DND-41 (cell line): ENCODE results near the gene GPR21.

Source experiments
- ATAC-seq: fragments of 200-7000 bp; cut with Tn5 transposase; 3 replicates; pipeline ENCODE4 v1.9.1; 2021; ENCODE audit warnings: low read depth; ENCODE audit not compliant: insufficient read depth
- DNase-seq: peaks from one replicate; pipeline ENCODE4 v3.0.0-alpha.2; 2020
- H2AFZ ChIP-seq: 2 replicates; pipeline ENCODE4 v1.6.0; 2012; ENCODE audit warnings: low read depth, low read length
- H3K27ac ChIP-seq: 2 replicates; pipeline ENCODE4 v1.5.1; 2012; ENCODE audit warnings: low read length, inconsistent platforms
- H3K27me3 ChIP-seq: fragments of 200-600 bp; sonication (generic); 2 replicates; pipeline ENCODE4 v1.6.0; 2012; ENCODE audit warnings: low read length, mild to moderate bottlenecking, inconsistent platforms; ENCODE audit not compliant: insufficient read depth, poor library complexity
- H3K36me3 ChIP-seq: 2 replicates; pipeline ENCODE4 v1.5.1; 2012; ENCODE audit warnings: low read length, inconsistent platforms; ENCODE audit not compliant: insufficient read depth
- H3K4me1 ChIP-seq: 2 replicates; pipeline ENCODE4 v1.5.1; 2012; ENCODE audit warnings: mild to moderate bottlenecking, low read length; ENCODE audit not compliant: insufficient read depth
- H3K4me2 ChIP-seq: 2 replicates; pipeline ENCODE4 v1.6.0; 2012; ENCODE audit warnings: mild to moderate bottlenecking, moderate library complexity, low read length, inconsistent platforms; ENCODE audit not compliant: insufficient read depth
- H3K4me3 ChIP-seq, 2 experiments: fragments of 200-600 bp in 1 of 2; shearing (Covaris generic) in 1 of 2; 2 replicates each; pipeline ENCODE4 v1.5.1; 2012 to 2016; ENCODE audit warnings: inconsistent platforms in 2 of 2, low read length in 2 of 2, mild to moderate bottlenecking in 2 of 2, low read depth in 1 of 2, moderate library complexity in 1 of 2
- H3K79me2 ChIP-seq: 2 replicates; pipeline ENCODE4 v1.6.0; 2012; ENCODE audit warnings: low read length, inconsistent platforms; ENCODE audit not compliant: insufficient read depth
- H3K9ac ChIP-seq: 2 replicates; pipeline ENCODE4 v1.6.0; 2012; ENCODE audit warnings: low read depth, mild to moderate bottlenecking, inconsistent platforms, low read length, moderate library complexity
- H3K9me3 ChIP-seq: 2 replicates; pipeline ENCODE4 v1.5.1; 2012; ENCODE audit warnings: low read length, moderate library complexity, mild to moderate bottlenecking, inconsistent platforms; ENCODE audit not compliant: insufficient read depth, severe bottlenecking
- H4K20me1 ChIP-seq: 2 replicates; pipeline ENCODE4 v1.6.0; 2012; ENCODE audit warnings: low read length; ENCODE audit not compliant: insufficient read depth
- CTCF ChIP-seq: IDR thresholded peaks from 2 replicates; pipeline ENCODE4 v1.5.1; 2012; ENCODE audit warnings: borderline replicate concordance, low read length, moderate library complexity, mild to moderate bottlenecking; ENCODE audit not compliant: poor library complexity, severe bottlenecking; ENCODE audit errors: extremely low read depth
- EZH2 ChIP-seq: IDR thresholded peaks from 3 replicates; pipeline ENCODE4 v1.6.1; 2012; ENCODE audit warnings: borderline replicate concordance, low read depth, mild to moderate bottlenecking, moderate library complexity, low read length, inconsistent platforms; ENCODE audit not compliant: severe bottlenecking

The GPR21 gene

GRCh38 chr9:123028973-123029372 is 4.5 kb upstream of the GPR21 start:
- Histone ChIP-seq H3K9ac (no peak overlapping the region), H3K27ac (no peak overlapping the region), H3K4me3 (no peak overlapping the region), H3K36me3 (peaks cover 10% of the 10 kb centered on the region), H2AFZ (no peak overlapping the region), H4K20me1 (no peaks in the 10 kb centered on the region), H3K4me1 (no peaks in the 10 kb centered on the region), H3K9me3 (no peaks in the 10 kb centered on the region), H3K4me2 (no peak overlapping the region), H3K79me2 (no peaks in the 10 kb centered on the region), H3K27me3 (no peaks in the 10 kb centered on the region)
- ATAC-seq (no peak), DNase-seq (no peak)
- TF ChIP-seq EZH2 (no peak), CTCF (no peak)

GRCh38 chr9:123031963-123032362 is 1.5 kb upstream of the GPR21 start:
- H3K9ac ChIP-seq, result no peak overlapping the region
- H3K4me2 ChIP-seq, result no peak overlapping the region
- no peaks in the 10 kb centered on the region for H3K9me3 ChIP-seq
- H3K36me3 ChIP-seq, result peaks cover 17% of the 10 kb centered on the region
- no peaks in the 10 kb centered on the region for H3K27me3 ChIP-seq
- no peaks in the 10 kb centered on the region for H3K4me1 ChIP-seq
- no peak for ATAC-seq
- no peak overlapping the region for H2AFZ ChIP-seq
- H4K20me1 ChIP-seq, result no peaks in the 10 kb centered on the region
- H3K27ac ChIP-seq, result no peak overlapping the region
- DNase-seq, result no peak
- no peak overlapping the region for H3K4me3 ChIP-seq
- no peaks in the 10 kb centered on the region for H3K79me2 ChIP-seq
- TF ChIP-seq CTCF (no peak), EZH2 (no peak)

GRCh38 chr9:123033864-123034601 is 566 bp downstream of the GPR21 start:
- Histone ChIP-seq H2AFZ (no peak overlapping the region), H3K4me2 (no peak overlapping the region), H3K27me3 (no peaks in the 10 kb centered on the region), H3K79me2 (no peaks in the 10 kb centered on the region), H3K9ac (no peak overlapping the region), H3K9me3 (no peaks in the 10 kb centered on the region), H3K4me3 (no peak overlapping the region), H3K4me1 (no peaks in the 10 kb centered on the region), H3K36me3 (peaks cover 14% of the 10 kb centered on the region), H3K27ac (no peak overlapping the region), H4K20me1 (no peaks in the 10 kb centered on the region)
- no peak for TF ChIP-seq EZH2
- TF ChIP-seq CTCF, result no peak
- no peak for ATAC-seq
- no peak for DNase-seq
